K562 (cell line): Measurements from ENCODE around the gene ELMO3. TPM values are rescaled to one million over a fixed set of nuclear protein-coding genes. Genes with fewer than 3 reads are reported as not detected.

Source experiments
- ATAC-seq: fragments of 200-7000 bp; cut with Tn5 transposase; 3 replicates; pipeline ENCODE4 v1.9.1; 2020; ENCODE audit warnings: moderate library complexity
- BruUV-seq: library from RNA; stranded (reverse); fragments of 400-500 nt; replicated peaks from 2 replicates; lab custom pipeline; 2021; lab: Mats Ljungman, UMichigan
- CTCF ChIA-PET: fragments of 300-600 bp; formaldehyde crosslinking; extraction: SDS; loops from one replicate; lab custom pipeline; 2021; ENCODE audit warnings: low intra/inter-chr PET ratio; lab: Yijun Ruan, JAX
- POLR2A ChIA-PET: fragments of 300-600, 350-650 bp; sonication (Branson Sonifier 250); formaldehyde crosslinking; extraction: SDS; loops from one replicate; lab custom pipeline; 2021; ENCODE audit warnings: antibody characterized with exemption, inconsistent platforms; lab: Yijun Ruan, JAX
- DNase-seq, 4 experiments: peaks; one replicate each; pipeline versions ENCODE4 v3.0.0 to v3.0.0-alpha.2; 2011 to 2018; ENCODE audit warnings: low spot score in 3 of 4, mixed read lengths in 3 of 4; ENCODE audit errors: extremely low read depth in 1 of 4
- FAIRE-seq: peaks from 2 replicates; lab custom pipeline; 2011; peaks lifted over from hg19 to GRCh38; lab: Jason Lieb, UNC
- H2AFZ ChIP-seq: 2 replicates; pipeline ENCODE4 v1.6.0; 2011; ENCODE audit warnings: low read depth, low read length, control low read depth, inconsistent platforms
- H3K27ac ChIP-seq: fragments of 200-600 bp; 3 replicates; pipeline ENCODE4 v1.8.0; 2011; ENCODE audit warnings: low read depth, mild to moderate bottlenecking, control low read depth, inconsistent platforms, low read length, moderate library complexity, mixed read lengths; ENCODE audit errors: extremely low read depth
- H3K27me3 ChIP-seq, 2 experiments: fragments of 300-600 bp in 1 of 2; 2 replicates in 1 of 2; 3 replicates in 1 of 2; pipeline versions ENCODE4 v1.6.0 to v1.8.0; 2011; ENCODE audit warnings: inconsistent platforms in 2 of 2, low read length in 2 of 2, mild to moderate bottlenecking in 1 of 2, mixed read lengths in 1 of 2, moderate library complexity in 1 of 2; ENCODE audit not compliant: control insufficient read depth in 2 of 2, insufficient read depth in 2 of 2
- H3K36me3 ChIP-seq: fragments of 300-600 bp; 3 replicates; pipeline ENCODE4 v1.8.0; 2011; ENCODE audit warnings: mild to moderate bottlenecking, low read length, inconsistent platforms; ENCODE audit not compliant: control insufficient read depth, insufficient read depth
- H3K4me1 ChIP-seq, 2 experiments: fragments of 200-600 bp in 1 of 2; replicated peaks in 1 of 2; 2 replicates in 1 of 2; 3 replicates in 1 of 2; pipeline versions ENCODE4 v1.5.1 to v1.8.0; 2011; ENCODE audit warnings: inconsistent platforms in 2 of 2, low read length in 2 of 2, mild to moderate bottlenecking in 1 of 2, mixed read lengths in 1 of 2, moderate library complexity in 1 of 2; ENCODE audit not compliant: control insufficient read depth in 2 of 2, insufficient read depth in 2 of 2
- H3K4me2 ChIP-seq: 2 replicates; pipeline ENCODE4 v1.6.1; 2011; ENCODE audit warnings: low read length, control low read depth, inconsistent platforms, mixed read lengths; ENCODE audit not compliant: insufficient read depth
- H3K4me3 ChIP-seq: fragments of 200-600 bp; sonication (generic), shearing (Covaris generic); 2 replicates; pipeline ENCODE4 v1.5.1; 2016; ENCODE audit warnings: control low read depth, inconsistent platforms
- H3K79me2 ChIP-seq: fragments of 200-600 bp; 3 replicates; pipeline ENCODE4 v1.8.0; 2011; ENCODE audit warnings: low read length, inconsistent platforms; ENCODE audit not compliant: control insufficient read depth, insufficient read depth
- H3K9ac ChIP-seq, 2 experiments: 2 replicates each; pipeline versions ENCODE4 v1.6.0 to v1.6.1; 2011; ENCODE audit warnings: low read depth in 2 of 2, low read length in 2 of 2, control low read depth in 1 of 2, inconsistent platforms in 1 of 2, mild to moderate bottlenecking in 1 of 2, mixed read lengths in 1 of 2; ENCODE audit not compliant: insufficient read depth in 1 of 2
- H3K9me1 ChIP-seq: one replicate; pipeline ENCODE4 v1.6.0; 2011; ENCODE audit warnings: inconsistent platforms, mild to moderate bottlenecking, low read length, moderate library complexity; ENCODE audit not compliant: control insufficient read depth, insufficient read depth
- H3K9me3 ChIP-seq: replicated peaks from 2 replicates; pipeline ENCODE4 v1.5.1; 2011; ENCODE audit warnings: low read depth, low read length, inconsistent platforms; ENCODE audit not compliant: control insufficient read depth, insufficient read depth
- H4K20me1 ChIP-seq: replicated peaks from 2 replicates; pipeline ENCODE4 v1.6.1; 2011; ENCODE audit warnings: low read length, inconsistent platforms, mixed read lengths; ENCODE audit not compliant: control insufficient read depth, insufficient read depth
- CHCHD3 ChIP-seq: fragments of 250-450 bp; sonication (Bioruptor Pico); IDR thresholded peaks from 2 replicates; pipeline ENCODE4 v2.1.2; 2022; ENCODE audit warnings: mild to moderate bottlenecking
- MCM2 ChIP-seq: fragments of 450-650 bp; IDR thresholded peaks from 2 replicates; pipeline ENCODE4 v1.6.1; 2017; ENCODE audit warnings: low read depth, mild to moderate bottlenecking
- ZNF124 ChIP-seq: sonication (generic); formaldehyde crosslinking; IDR thresholded peaks from 2 replicates; pipeline ENCODE4 v1.8.1; 2022; ENCODE audit warnings: missing genetic modification reagents
- WGBS: fragments of 100-300 bp; shearing (Covaris generic); methylation state at CpG from one replicate; pipeline ENCODE4 v1.1.6; 2016; ENCODE audit warnings: low coverage, mixed read lengths; ENCODE audit not compliant: insufficient coverage; ENCODE audit errors: missing lambda C conversion rate; 5-methylcytosine and 5-hydroxymethylcytosine counted together
- in situ Hi-C: fragments of 300-500 bp; cut with MboI; formaldehyde crosslinking; loops from 4 replicates; pipeline ENCODE4 v1.15.0; 2018; ENCODE audit warnings: inconsistent platforms, mixed read lengths
- intact Hi-C: fragments of 100-400 bp; cut with micrococcal nuclease; formaldehyde crosslinking; loops from 2 replicates; pipeline ENCODE4 v1.14.2; 2022
- polyA plus RNA-seq, 8 experiments: library from polyadenylated mRNA; depleted of rRNA in 4 of 8; stranded (reverse) in 5 of 8; unstranded in 3 of 8; fragments of >200 nt; fragmentation: Nextera tagmentation in 2 of 8; fragmentation: Illumina TruSeq in 1 of 8; extraction: Ambion mirVana in 2 of 8; extraction: Trizol in 1 of 8; gene quantifications; 2 replicates each; pipeline versions ENCODE4 v1.2.1 to v1.2.3, GENCODE V29; 2011 to 2014; ENCODE audit warnings: inconsistent platforms in 1 of 8, missing spikeins in 1 of 8
- total RNA-seq, 7 experiments: library from RNA; depleted of rRNA in 6 of 7; stranded (reverse); fragments of >200 nt in 6 of 7; fragmentation: Illumina TruSeq in 2 of 7; extraction: Trizol in 2 of 7; gene quantifications; 2 replicates each; pipeline versions ENCODE4 v1.2.1 to v1.2.3, GENCODE V29; 2011 to 2021; ENCODE audit warnings: low replicate concordance in 1 of 7
- TF ChIP-seq, protein P1 (sequence below), 2 experiments: IDR thresholded peaks; 2 replicates each; pipeline ENCODE4 v1.6.1; 2011; ENCODE audit warnings: borderline replicate concordance in 1 of 2, control low read depth in 1 of 2, low read depth in 1 of 2, low read length in 1 of 2, mild to moderate bottlenecking in 1 of 2, mixed read lengths in 1 of 2, moderate library complexity in 1 of 2; ENCODE audit not compliant: insufficient read depth in 1 of 2, insufficient read length in 1 of 2, poor library complexity in 1 of 2, severe bottlenecking in 1 of 2; ENCODE audit errors: extremely low read depth in 1 of 2
- TF ChIP-seq, protein P2 (sequence below): sonication (generic); formaldehyde crosslinking; IDR thresholded peaks from 2 replicates; pipeline ENCODE4 v1.8.0; 2023; ENCODE audit warnings: mild to moderate bottlenecking, missing genetic modification reagents
- TF ChIP-seq, protein P3 (sequence below): fragments of 200-800 bp; sonication (Bioruptor generic); IDR thresholded peaks from 2 replicates; pipeline ENCODE4 v1.6.1; 2017; ENCODE audit warnings: missing genetic modification characterization, missing compliant biosample characterization

ELMO3 gene
- total and polyA plus RNA-seq, 9 of the 15 experiments (the other 6 are each of a cell fraction or from before 2014, with no cell fraction given) = 0.04 to 5.1 (median 1.5) TPM

DNA sequence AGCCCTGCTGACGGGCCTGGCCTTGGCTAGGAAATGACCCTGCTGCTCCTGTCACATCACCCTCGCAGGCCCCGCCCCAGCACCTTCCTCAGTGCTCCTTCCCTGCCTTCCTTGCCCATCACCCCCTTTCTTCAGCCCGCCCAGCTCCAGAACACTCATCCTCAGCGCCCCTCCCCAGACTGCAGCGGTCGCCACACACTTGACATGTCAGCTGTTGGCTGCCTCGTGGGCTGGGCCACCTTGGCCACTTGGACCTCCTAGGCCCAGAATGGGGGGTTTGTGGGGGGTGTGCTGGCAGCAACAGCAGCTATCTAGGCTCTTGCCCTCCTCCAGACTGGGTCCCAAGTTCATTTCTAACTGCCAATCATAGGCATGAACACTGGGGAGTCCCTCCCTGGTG, 10.6 kb downstream of the ELMO3 start:
- 53% methylated on average over 7 of the region's 8 CpGs for WGBS
- no peak overlapping the region for H2AFZ ChIP-seq

More for the DNA sequence above, 10.6 kb downstream of the ELMO3 start:
- peaks cover 10 to 40% of the 10 kb centered on the region in 2 experiments; a peak in 4 of 5 replicates for H3K4me1 ChIP-seq
- peaks cover 3% of the 10 kb centered on the region for H3K9me1 ChIP-seq
- 0 out of 3 replicates have a peak, but pooled peaks cover 5% of the 10 kb centered on the region for H3K36me3 ChIP-seq
- TF ChIP-seq CHCHD3 = no peak
- TF ChIP-seq, protein P1, sequence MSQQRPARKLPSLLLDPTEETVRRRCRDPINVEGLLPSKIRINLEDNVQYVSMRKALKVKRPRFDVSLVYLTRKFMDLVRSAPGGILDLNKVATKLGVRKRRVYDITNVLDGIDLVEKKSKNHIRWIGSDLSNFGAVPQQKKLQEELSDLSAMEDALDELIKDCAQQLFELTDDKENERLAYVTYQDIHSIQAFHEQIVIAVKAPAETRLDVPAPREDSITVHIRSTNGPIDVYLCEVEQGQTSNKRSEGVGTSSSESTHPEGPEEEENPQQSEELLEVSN (IDR thresholded peaks at IDR 0.05; ENCODE audit: borderline replicate concordance in 1 of 2, extremely low read depth in 1 of 2, insufficient read depth in 1 of 2, insufficient read length in 1 of 2, low read depth in 1 of 2, low read length in 1 of 2, poor library complexity in 1 of 2, severe bottlenecking in 1 of 2) = no peak
- TF ChIP-seq MCM2 = no peak
- TF ChIP-seq, protein P2, sequence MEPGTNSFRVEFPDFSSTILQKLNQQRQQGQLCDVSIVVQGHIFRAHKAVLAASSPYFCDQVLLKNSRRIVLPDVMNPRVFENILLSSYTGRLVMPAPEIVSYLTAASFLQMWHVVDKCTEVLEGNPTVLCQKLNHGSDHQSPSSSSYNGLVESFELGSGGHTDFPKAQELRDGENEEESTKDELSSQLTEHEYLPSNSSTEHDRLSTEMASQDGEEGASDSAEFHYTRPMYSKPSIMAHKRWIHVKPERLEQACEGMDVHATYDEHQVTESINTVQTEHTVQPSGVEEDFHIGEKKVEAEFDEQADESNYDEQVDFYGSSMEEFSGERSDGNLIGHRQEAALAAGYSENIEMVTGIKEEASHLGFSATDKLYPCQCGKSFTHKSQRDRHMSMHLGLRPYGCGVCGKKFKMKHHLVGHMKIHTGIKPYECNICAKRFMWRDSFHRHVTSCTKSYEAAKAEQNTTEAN (CRISPR knock-in tag) = no peak
- TF ChIP-seq, protein P3, sequence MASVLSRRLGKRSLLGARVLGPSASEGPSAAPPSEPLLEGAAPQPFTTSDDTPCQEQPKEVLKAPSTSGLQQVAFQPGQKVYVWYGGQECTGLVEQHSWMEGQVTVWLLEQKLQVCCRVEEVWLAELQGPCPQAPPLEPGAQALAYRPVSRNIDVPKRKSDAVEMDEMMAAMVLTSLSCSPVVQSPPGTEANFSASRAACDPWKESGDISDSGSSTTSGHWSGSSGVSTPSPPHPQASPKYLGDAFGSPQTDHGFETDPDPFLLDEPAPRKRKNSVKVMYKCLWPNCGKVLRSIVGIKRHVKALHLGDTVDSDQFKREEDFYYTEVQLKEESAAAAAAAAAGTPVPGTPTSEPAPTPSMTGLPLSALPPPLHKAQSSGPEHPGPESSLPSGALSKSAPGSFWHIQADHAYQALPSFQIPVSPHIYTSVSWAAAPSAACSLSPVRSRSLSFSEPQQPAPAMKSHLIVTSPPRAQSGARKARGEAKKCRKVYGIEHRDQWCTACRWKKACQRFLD (CRISPR knock-in tag) = no peak
- TF ChIP-seq ZNF124 (CRISPR knock-in tag) = no peak
- no peaks in the 10 kb centered on the region for H3K27me3 ChIP-seq
- no peaks in the 10 kb centered on the region; the same call in 1 of the 2 replicates for H4K20me1 ChIP-seq
- ChIA-PET CTCF (no interaction called here), POLR2A (interaction anchor here (1.4 to 2.8 kb wide), 3 partner anchors 12 to 61 kb away, joined by 3 to 9 read pairs (median 8); no protein-coding TSS in a partner anchor)
- ATAC-seq = no peak
- H3K79me2 ChIP-seq = no peaks in the 10 kb centered on the region
- no peak overlapping the region for H3K27ac ChIP-seq
- DNase-seq = no peak
- intact Hi-C loops = no loop called here
- H3K4me3 ChIP-seq = no peak overlapping the region
- H3K4me2 ChIP-seq = no peak overlapping the region
- no peaks in the 10 kb centered on the region for H3K9me3 ChIP-seq
- in situ Hi-C loops = no loop called here
- no TSS peak for BruUV-seq
- FAIRE-seq = no peak
- peak overlapping the region in 1 of 2 experiments; percentile 10; a peak in 1 of 4 replicates for H3K9ac ChIP-seq
